GM18867 (cell line): Measurements from ENCODE around the gene VPS26A.
A peak's percentile ranks its signal among the peaks of the same experiment; 100 is the strongest.
"Not testable (repeated sequence)": the region's sequence is repeated elsewhere in the genome, so short reads cannot be mapped to it uniquely, and the experiment has no call there.

Experiments
- ATAC-seq: cut with Tn5 transposase; IDR thresholded peaks from one replicate; pipeline ENCODE4 v1.9.1; 2021; ENCODE audit warnings: mild to moderate bottlenecking, moderate library complexity; ENCODE audit not compliant: unreplicated experiment

Gene VPS26A

GRCh38 chr10:69101451-69102095, 22.4 kb upstream of the VPS26A start:
- no peak for ATAC-seq

- no peak for ATAC-seq
These were observed 21.5 kb upstream of the VPS26A start for GRCh38 chr10:69102440-69102839.

GRCh38 chr10:69103784-69104183, 20.2 kb upstream of the VPS26A start:
- no peak for ATAC-seq

- no peak for ATAC-seq
These were observed 18.8 kb upstream of the VPS26A start for GRCh38 chr10:69104994-69105790.

- no peak for ATAC-seq
These were observed 16.8 kb upstream of the VPS26A start for GRCh38 chr10:69107176-69107490.

GRCh38 chr10:69107699-69108098, 16.3 kb upstream of the VPS26A start:
- ATAC-seq = no peak

- no peak for ATAC-seq
These were observed 4.1 kb upstream of the VPS26A start for GRCh38 chr10:69119896-69120295.

GRCh38 chr10:69123306-69123746, 652 bp upstream of the VPS26A start:
- peak; percentile 57 for ATAC-seq

GRCh38 chr10:69124563-69125268, 738 bp downstream of the VPS26A start:
- peak; percentile 27 for ATAC-seq

GRCh38 chr10:69125554-69125953, 1.6 kb downstream of the VPS26A start:
- no peak for ATAC-seq

GRCh38 chr10:69130251-69130650, 6.3 kb downstream of the VPS26A start:
- ATAC-seq = no peak

- no peak for ATAC-seq
These were observed 16.0 kb downstream of the VPS26A start for GRCh38 chr10:69139961-69140360.

- ATAC-seq = no peak
These were observed 17.3 kb downstream of the VPS26A start for GRCh38 chr10:69141304-69141703.

GRCh38 chr10:69142074-69142473, 18.1 kb downstream of the VPS26A start:
- not testable (repeated sequence) for ATAC-seq

GRCh38 chr10:69142983-69143382, 19.0 kb downstream of the VPS26A start:
- no peak for ATAC-seq

GRCh38 chr10:69145329-69145728, 21.4 kb downstream of the VPS26A start:
- no peak for ATAC-seq

- no peak for ATAC-seq
These were observed 21.9 kb downstream of the VPS26A start for GRCh38 chr10:69145864-69146263.

GRCh38 chr10:69146759-69147158, 22.8 kb downstream of the VPS26A start:
- no peak for ATAC-seq

GRCh38 chr10:69151984-69152383, 28.0 kb downstream of the VPS26A start:
- no peak for ATAC-seq

- ATAC-seq = no peak
These were observed 29.2 kb downstream of the VPS26A start for GRCh38 chr10:69153227-69153626.

GRCh38 chr10:69160809-69161241, 36.8 kb downstream of the VPS26A start:
- ATAC-seq = no peak

GRCh38 chr10:69168493-69168892, 44.5 kb downstream of the VPS26A start:
- no peak for ATAC-seq
